ENCODE data around the gene ESRRG. TPM values are rescaled to one million over a fixed set of nuclear protein-coding genes. Genes with fewer than 3 reads are reported as not detected.

ESRRG gene
- total RNA-seq, 2 donors from 2014 or later, result 4.1 to 16.2 TPM

GRCh38 chr1:216722821-216723220, 408 bp downstream of the ESRRG start:
- intact Hi-C loops (cut with DNase I), result no loop called here

DNA sequence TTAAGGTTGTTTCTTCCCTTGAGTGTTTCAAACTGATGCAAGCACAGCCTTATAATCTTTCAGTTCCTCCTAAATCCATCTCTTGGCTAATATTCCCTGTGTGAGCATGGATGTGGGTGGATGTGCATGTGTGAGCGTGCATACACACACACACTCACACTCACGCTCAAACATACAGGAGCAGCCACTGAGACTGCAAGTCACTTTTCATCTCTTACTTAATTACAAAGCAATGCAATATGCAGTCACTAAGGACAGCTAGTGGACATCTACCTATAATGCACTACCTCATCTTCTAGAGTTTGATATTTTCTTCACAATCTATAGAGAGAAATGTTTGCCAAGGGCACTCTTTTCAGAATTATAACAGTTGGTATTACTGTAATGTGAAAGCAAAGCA, 1.4 kb downstream of the ESRRG start:
- 53% methylated on average over 2 of the region's 2 CpGs for WGBS
- Histone ChIP-seq H3K4me3 (no peak overlapping the region), H3K36me3 (no peaks in the 10 kb centered on the region), H3K27me3 (replicated peaks; ENCODE audit: insufficient read depth) (no peaks in the 10 kb centered on the region), H3K9me3 (no peaks in the 10 kb centered on the region), H3K4me1 (replicated peaks) (no peaks in the 10 kb centered on the region), H3K27ac (no peak overlapping the region)
- TF ChIP-seq POLR2AphosphoS5 (IDR thresholded peaks at IDR 0.05), result no peak
- TF ChIP-seq POLR2A (IDR thresholded peaks at IDR 0.05), result no peak
- TF ChIP-seq CTCF (IDR thresholded peaks at IDR 0.05), result no peak
- no peak for DNase-seq (ENCODE audit: low spot score)
- intact Hi-C loops (cut with DNase I), result no loop called here

More at GRCh38 chr1:216722821-216723220, 408 bp downstream of the ESRRG start:
- 3% methylated on average over 6 of the region's 6 CpGs for WGBS
- Histone ChIP-seq H3K36me3 (no peaks in the 10 kb centered on the region), H3K27me3 (replicated peaks; ENCODE audit: insufficient read depth) (no peaks in the 10 kb centered on the region), H3K9me3 (no peaks in the 10 kb centered on the region), H3K4me1 (replicated peaks) (no peaks in the 10 kb centered on the region), H3K4me3 (peak overlapping the region; percentile 35 to 37), H3K27ac (peak overlapping the region; percentile 35 to 36)
- TF ChIP-seq CTCF (IDR thresholded peaks at IDR 0.05), result no peak
- no peak for TF ChIP-seq POLR2AphosphoS5 (IDR thresholded peaks at IDR 0.05)
- no peak for TF ChIP-seq POLR2A (IDR thresholded peaks at IDR 0.05)
- DNase-seq (ENCODE audit: low spot score), result no peak

DNA sequence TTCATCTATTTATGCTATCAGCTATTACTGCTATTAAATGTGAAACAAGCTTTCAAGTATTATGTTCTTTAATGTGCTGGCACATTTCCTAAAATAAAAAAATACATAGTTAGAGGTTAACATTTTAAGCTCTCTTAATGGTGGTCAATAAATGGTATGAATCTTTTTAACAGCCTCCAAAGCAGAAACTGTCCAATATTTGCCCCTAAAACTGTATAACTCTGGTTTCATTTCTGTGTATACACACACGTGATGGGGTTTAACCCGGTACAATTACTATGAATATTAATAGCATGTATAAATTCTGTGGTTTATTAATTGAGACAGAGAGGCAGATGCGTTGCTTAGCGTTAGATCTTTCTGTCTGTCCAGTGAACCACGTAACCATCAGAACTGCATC, 2.2 kb downstream of the ESRRG start:
- H3K36me3 ChIP-seq, result no peaks in the 10 kb centered on the region
- no peak overlapping the region for H3K4me3 ChIP-seq
- no peak for DNase-seq (ENCODE audit: low spot score)
- H3K27ac ChIP-seq, result no peak overlapping the region
- intact Hi-C loops (cut with DNase I), result no loop called here
- H3K9me3 ChIP-seq, result no peaks in the 10 kb centered on the region
- no peak for TF ChIP-seq CTCF (IDR thresholded peaks at IDR 0.05)
- no peak for TF ChIP-seq POLR2AphosphoS5 (IDR thresholded peaks at IDR 0.05)
- no peak for TF ChIP-seq POLR2A (IDR thresholded peaks at IDR 0.05)
- 46% methylated on average over 5 of the region's 5 CpGs for WGBS
- no peaks in the 10 kb centered on the region for H3K4me1 ChIP-seq (replicated peaks)
- H3K27me3 ChIP-seq (replicated peaks; ENCODE audit: insufficient read depth), result no peaks in the 10 kb centered on the region

GRCh38 chr1:216711712-216712111, 11.5 kb downstream of the ESRRG start:
- DNase-seq (ENCODE audit: low spot score), result no peak
- Histone ChIP-seq H3K4me3 (no peak overlapping the region), H3K27ac (no peak overlapping the region), H3K36me3 (no peaks in the 10 kb centered on the region), H3K27me3 (replicated peaks; ENCODE audit: insufficient read depth) (no peaks in the 10 kb centered on the region), H3K4me1 (replicated peaks) (no peaks in the 10 kb centered on the region), H3K9me3 (no peaks in the 10 kb centered on the region)
- TF ChIP-seq CTCF (IDR thresholded peaks at IDR 0.05) (no peak), POLR2AphosphoS5 (IDR thresholded peaks at IDR 0.05) (no peak)
- intact Hi-C loops (cut with DNase I), result no loop called here

DNA sequence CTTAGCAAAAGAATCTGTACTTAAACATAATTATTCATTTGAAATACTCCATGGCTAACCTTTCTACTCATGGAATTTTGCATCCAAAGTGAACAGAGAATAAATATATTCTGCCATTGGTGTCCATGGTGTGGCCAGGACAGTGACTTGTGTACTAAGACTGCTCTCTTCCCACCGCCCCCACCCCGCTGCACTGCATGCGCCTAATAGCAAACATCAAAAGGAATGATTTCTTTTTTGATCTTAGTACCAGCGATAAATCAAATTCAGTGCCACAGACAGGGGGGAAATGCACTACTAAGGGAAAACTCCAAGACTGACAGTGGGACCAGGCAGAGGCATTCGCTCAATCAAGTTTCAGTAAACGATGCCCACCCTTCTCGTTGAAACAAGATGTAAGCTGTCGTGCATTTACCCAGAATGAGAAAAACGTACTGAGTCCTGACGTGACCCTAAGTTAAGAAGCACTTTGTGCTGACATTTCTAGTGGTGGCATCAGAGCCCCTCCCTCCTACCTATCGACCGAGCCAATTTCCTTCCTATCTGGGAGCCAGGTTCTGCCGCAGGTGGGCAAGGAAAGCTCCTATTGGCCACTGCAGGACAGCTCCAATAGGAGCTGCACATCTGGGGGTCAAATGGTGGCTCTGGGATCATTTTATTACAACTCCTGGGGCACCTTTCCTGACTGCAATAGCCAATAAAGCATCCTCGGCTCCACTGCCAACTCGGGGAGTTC, 12.5 kb downstream of the ESRRG start:
- no peak for DNase-seq (ENCODE audit: low spot score)
- 65% methylated on average over 15 of the region's 15 CpGs for WGBS
- Histone ChIP-seq H3K27ac (no peak overlapping the region), H3K4me1 (replicated peaks) (no peaks in the 10 kb centered on the region), H3K36me3 (no peaks in the 10 kb centered on the region), H3K27me3 (replicated peaks; ENCODE audit: insufficient read depth) (no peaks in the 10 kb centered on the region), H3K9me3 (no peaks in the 10 kb centered on the region), H3K4me3 (no peak overlapping the region)
- intact Hi-C loops (cut with DNase I), result no loop called here
- no peak for TF ChIP-seq CTCF (IDR thresholded peaks at IDR 0.05)
- no peak for TF ChIP-seq POLR2A (IDR thresholded peaks at IDR 0.05)
- no peak for TF ChIP-seq POLR2AphosphoS5 (IDR thresholded peaks at IDR 0.05)
